Measurements from ENCODE around the gene PTGR3. TPM values are rescaled to one million over a fixed set of nuclear protein-coding genes. Genes with fewer than 3 reads are reported as not detected.

PTGR3 gene
- total RNA-seq, 2 experiments from 2014 or later: 36.6 to 37.2 TPM

GRCh38 chr18:75162978-75163377 is 46.0 kb downstream of the PTGR3 start:
- POLR2A ChIA-PET: no interaction called here
- Mint-ChIP-seq H3K4me1 (peaks cover 11% of the 10 kb centered on the region), H3K4me3 (no peak overlapping the region), H3K9me3 (peaks cover 2% of the 10 kb centered on the region), H3K36me3 (no peaks in the 10 kb centered on the region), H3K27me3 (peaks cover 4% of the 10 kb centered on the region), H3K27ac (no peak overlapping the region)
- DNase-seq (no peak), ATAC-seq (ENCODE audit: low read depth) (no peak)

DNA sequence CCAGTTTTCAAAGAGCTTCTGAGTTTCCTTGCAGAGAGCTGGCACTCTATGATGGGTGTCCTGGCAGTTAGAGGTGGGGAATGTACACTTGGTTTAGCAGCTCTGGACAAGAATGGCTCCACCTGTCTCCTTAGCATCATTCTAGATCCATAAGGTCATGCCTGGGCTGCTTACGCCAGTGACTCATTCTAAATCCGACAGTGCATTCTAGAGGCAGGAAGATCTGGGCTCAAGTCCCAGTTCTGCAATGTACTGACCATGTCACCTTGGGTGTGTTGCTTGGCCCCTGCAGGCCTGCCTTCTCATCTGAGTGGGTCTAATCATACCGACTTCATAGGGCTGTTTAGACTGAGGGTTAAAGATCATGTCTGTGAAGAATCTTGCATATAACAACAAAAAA is 46.5 kb downstream of the PTGR3 start:
- ATAC-seq (ENCODE audit: low read depth) (no peak), DNase-seq (no peak)
- Mint-ChIP-seq H3K9me3 (peaks cover 2% of the 10 kb centered on the region), H3K27ac (no peak overlapping the region), H3K4me1 (peaks cover 11% of the 10 kb centered on the region), H3K4me3 (no peak overlapping the region), H3K27me3 (peaks cover 4% of the 10 kb centered on the region), H3K36me3 (no peaks in the 10 kb centered on the region)
- POLR2A ChIA-PET: no interaction called here

GRCh38 chr18:75161256-75162028 is 47.5 kb downstream of the PTGR3 start:
- POLR2A ChIA-PET: no interaction called here
- peak overlapping the region; percentile 19 for H3K27ac Mint-ChIP-seq
- peaks cover 11% of the 10 kb centered on the region for H3K4me1 Mint-ChIP-seq
- H3K4me3 Mint-ChIP-seq: peak overlapping the region; percentile 79
- ATAC-seq (ENCODE audit: low read depth) (peak; percentile 78), DNase-seq (no peak)
- no peaks in the 10 kb centered on the region for H3K9me3 Mint-ChIP-seq
- H3K27me3 Mint-ChIP-seq: peaks cover 4% of the 10 kb centered on the region
- no peaks in the 10 kb centered on the region for H3K36me3 Mint-ChIP-seq

- Mint-ChIP-seq H3K36me3 (no peaks in the 10 kb centered on the region), H3K4me1 (peaks cover 11% of the 10 kb centered on the region), H3K4me3 (no peak overlapping the region), H3K9me3 (no peaks in the 10 kb centered on the region), H3K27me3 (peaks cover 4% of the 10 kb centered on the region), H3K27ac (no peak overlapping the region)
- ATAC-seq (ENCODE audit: low read depth): no peak
- POLR2A ChIA-PET: no interaction called here
- no peak for DNase-seq
Observed at GRCh38 chr18:75160364-75160763, 48.6 kb downstream of the PTGR3 start.

- Mint-ChIP-seq H3K27ac (no peak overlapping the region), H3K4me3 (no peak overlapping the region), H3K27me3 (peaks cover 4% of the 10 kb centered on the region), H3K4me1 (peaks cover 11% of the 10 kb centered on the region), H3K9me3 (no peaks in the 10 kb centered on the region), H3K36me3 (no peaks in the 10 kb centered on the region)
- ATAC-seq (ENCODE audit: low read depth) (no peak), DNase-seq (no peak)
- POLR2A ChIA-PET: no interaction called here
Observed at GRCh38 chr18:75159646-75160356, 49.1 kb downstream of the PTGR3 start.

DNA sequence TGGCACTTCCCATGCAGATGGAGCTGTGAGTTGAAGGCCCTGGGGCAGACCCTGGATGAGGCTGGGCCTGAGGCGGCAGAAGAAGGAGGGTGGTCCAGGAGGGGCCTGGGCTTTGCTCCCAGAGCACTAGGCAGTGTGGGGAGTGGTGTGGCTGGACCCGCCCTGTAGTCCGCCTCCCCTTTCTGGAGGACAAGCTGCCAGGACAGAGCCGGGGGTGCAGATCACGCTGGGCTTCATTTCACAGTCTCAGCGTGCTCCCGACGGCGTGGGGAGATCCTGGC is 49.8 kb downstream of the PTGR3 start:
- POLR2A ChIA-PET: no interaction called here
- no peak for DNase-seq
- Mint-ChIP-seq H3K27me3 (peaks cover 4% of the 10 kb centered on the region), H3K4me3 (no peak overlapping the region), H3K4me1 (peaks cover 11% of the 10 kb centered on the region), H3K9me3 (no peaks in the 10 kb centered on the region), H3K36me3 (no peaks in the 10 kb centered on the region), H3K27ac (no peak overlapping the region)
- no peak for ATAC-seq (ENCODE audit: low read depth)

Other genes starting within 250 kb of the PTGR3 start
- gene TSHZ1, start 1.7 kb upstream of the PTGR3 start, total RNA-seq: 10 to 100 TPM; 23.7 to 25.2 TPM
- not detected for gene SMIM21, start 218.6 kb upstream of the PTGR3 start, total RNA-seq